Liver (tissue), 9 donors: ENCODE data around the gene CFAP53. TPM values are rescaled to one million over a fixed set of nuclear protein-coding genes. Genes with fewer than 3 reads are reported as not detected.

Experiments used
- DNase-seq: peaks from one replicate; pipeline ENCODE4 v3.0.0-alpha.2; 2017; ENCODE audit warnings: low spot score
- H3K27ac ChIP-seq, 2 donors: one replicate each; pipeline ENCODE4 v1.7.0; 2013; ENCODE audit warnings: inconsistent platforms in 2 of 2, low read length in 2 of 2, control low read depth in 1 of 2, low read depth in 1 of 2, mild to moderate bottlenecking in 1 of 2
- H3K27me3 ChIP-seq, 4 donors: one replicate each; pipeline versions ENCODE4 v1.6.1 to v1.7.0; 2013; ENCODE audit warnings: low read length in 3 of 4, inconsistent platforms in 1 of 4, mild to moderate bottlenecking in 1 of 4, moderate library complexity in 1 of 4; ENCODE audit not compliant: control insufficient read depth in 4 of 4, insufficient read depth in 4 of 4
- H3K36me3 ChIP-seq, 4 donors: one replicate each; pipeline versions ENCODE4 v1.6.1 to v1.7.0; 2013; ENCODE audit warnings: low read length in 3 of 4, mild to moderate bottlenecking in 3 of 4, low read depth in 1 of 4, moderate library complexity in 1 of 4; ENCODE audit not compliant: control insufficient read depth in 4 of 4, insufficient read depth in 3 of 4
- H3K4me1 ChIP-seq, 4 donors: one replicate each; pipeline versions ENCODE4 v1.6.1 to v1.7.0; 2013; ENCODE audit warnings: low read length in 3 of 4, mild to moderate bottlenecking in 3 of 4, moderate library complexity in 1 of 4; ENCODE audit not compliant: control insufficient read depth in 4 of 4, insufficient read depth in 4 of 4
- H3K4me3 ChIP-seq, 3 donors: one replicate each; pipeline versions ENCODE4 v1.6.1 to v1.7.0; 2013; ENCODE audit warnings: low read length in 3 of 3, control low read depth in 1 of 3, low read depth in 1 of 3, mild to moderate bottlenecking in 1 of 3
- H3K9ac ChIP-seq, 2 donors: one replicate each; pipeline ENCODE4 v1.7.0; 2013; ENCODE audit warnings: low read length in 2 of 2, mild to moderate bottlenecking in 2 of 2, moderate library complexity in 2 of 2, control low read depth in 1 of 2, low read depth in 1 of 2
- H3K9me3 ChIP-seq, 4 donors: one replicate each; pipeline versions ENCODE4 v1.6.1 to v1.7.0; 2013; ENCODE audit warnings: low read length in 3 of 4; ENCODE audit not compliant: control insufficient read depth in 4 of 4
- ATF3 ChIP-seq: IDR thresholded peaks from 2 replicates; pipeline ENCODE4 v1.6.1; 2016; ENCODE audit warnings: antibody characterized with exemption
- EGR1 ChIP-seq, 2 donors: IDR thresholded peaks; 2 replicates each; pipeline ENCODE4 v1.6.1; 2016 to 2018; ENCODE audit warnings: antibody characterized with exemption in 2 of 2, low read depth in 2 of 2
- FOXA1 ChIP-seq: IDR thresholded peaks from 2 replicates; pipeline ENCODE4 v1.6.1; 2016; ENCODE audit warnings: antibody characterized with exemption
- FOXA2 ChIP-seq: IDR thresholded peaks from 2 replicates; pipeline ENCODE4 v1.6.1; 2016; ENCODE audit warnings: antibody characterized with exemption
- GABPA ChIP-seq, 2 donors: IDR thresholded peaks in 1 of 2; conservative IDR thresholded peaks in 1 of 2; 2 replicates each; pipeline ENCODE4 v1.6.1; 2016; ENCODE audit warnings: antibody characterized with exemption in 2 of 2, mild to moderate bottlenecking in 1 of 2, moderate library complexity in 1 of 2
- HNF4A ChIP-seq, 2 donors: conservative IDR thresholded peaks; 2 replicates each; pipeline ENCODE4 v1.6.1; 2016; ENCODE audit warnings: antibody characterized with exemption in 2 of 2, mild to moderate bottlenecking in 2 of 2
- HNF4G ChIP-seq: IDR thresholded peaks from 2 replicates; pipeline ENCODE4 v1.6.1; 2016; ENCODE audit warnings: antibody characterized with exemption
- JUND ChIP-seq, 2 donors: IDR thresholded peaks; 2 replicates each; pipeline ENCODE4 v1.6.1; 2016; ENCODE audit warnings: antibody characterized with exemption in 2 of 2
- NR2F2 ChIP-seq: IDR thresholded peaks from 2 replicates; pipeline ENCODE4 v1.6.1; 2016; ENCODE audit warnings: antibody characterized with exemption
- RAD21 ChIP-seq, 2 donors: IDR thresholded peaks; 2 replicates each; pipeline ENCODE4 v1.6.1; 2016; ENCODE audit warnings: antibody characterized with exemption in 2 of 2, mild to moderate bottlenecking in 2 of 2
- REST ChIP-seq: IDR thresholded peaks from 2 replicates; pipeline ENCODE4 v1.6.1; 2016; ENCODE audit warnings: antibody characterized with exemption, mild to moderate bottlenecking
- RXRA ChIP-seq, 2 donors: IDR thresholded peaks; 2 replicates each; pipeline ENCODE4 v1.6.1; 2017 to 2018; ENCODE audit warnings: antibody characterized with exemption in 2 of 2, mild to moderate bottlenecking in 1 of 2
- SP1 ChIP-seq: IDR thresholded peaks from 2 replicates; pipeline ENCODE4 v1.6.1; 2018; ENCODE audit warnings: antibody characterized with exemption, mild to moderate bottlenecking
- TAF1 ChIP-seq: conservative IDR thresholded peaks from 2 replicates; pipeline ENCODE4 v1.6.1; 2016; ENCODE audit warnings: antibody characterized with exemption, mild to moderate bottlenecking
- YY1 ChIP-seq: IDR thresholded peaks from 2 replicates; pipeline ENCODE4 v1.6.1; 2016; ENCODE audit warnings: antibody characterized with exemption, mild to moderate bottlenecking
- WGBS: extraction: QIAGEN DNeasy Blood & Tissue Kit; methylation state at CpG from one replicate; pipeline ENCODE4 v1.1.7; 2013; 5-methylcytosine and 5-hydroxymethylcytosine counted together
- polyA plus RNA-seq, 2 donors: library from polyadenylated mRNA; stranded (reverse) in 1 of 2; unstranded in 1 of 2; fragments of 200-250 nt in 1 of 2; fragments of >200 nt in 1 of 2; fragmentation: Nextera tagmentation in 1 of 2; extraction: Ambion mirVana in 1 of 2; gene quantifications; one replicate each; pipeline versions ENCODE4 v1.2.1 to v1.2.3, GENCODE V29; 2013 to 2015
- total RNA-seq, 2 donors: library from RNA; depleted of rRNA; stranded (reverse); fragments of >200 nt; gene quantifications; one replicate each; pipeline ENCODE4 v1.2.3, GENCODE V29; 2014
- TF ChIP-seq, protein P1 (sequence below): fragments of 150-350 bp; IDR thresholded peaks from 2 replicates; pipeline ENCODE4 v1.5.1; 2017; ENCODE audit warnings: improper control_type of control experiment, low read depth, low read length; ENCODE audit not compliant: missing input control
- TF ChIP-seq, protein P2 (sequence below): IDR thresholded peaks from 2 replicates; pipeline ENCODE4 v1.6.1; 2016; ENCODE audit warnings: antibody characterized with exemption
- TF ChIP-seq, protein P3 (sequence below): IDR thresholded peaks from 2 replicates; pipeline ENCODE4 v1.6.1; 2016; ENCODE audit warnings: antibody characterized with exemption
- donor health status: healthy.
- donor health status: healthy.
- donor health status: healthy.
- donor health status: healthy.
- donor health status: healthy.

CFAP53 gene, protein sequence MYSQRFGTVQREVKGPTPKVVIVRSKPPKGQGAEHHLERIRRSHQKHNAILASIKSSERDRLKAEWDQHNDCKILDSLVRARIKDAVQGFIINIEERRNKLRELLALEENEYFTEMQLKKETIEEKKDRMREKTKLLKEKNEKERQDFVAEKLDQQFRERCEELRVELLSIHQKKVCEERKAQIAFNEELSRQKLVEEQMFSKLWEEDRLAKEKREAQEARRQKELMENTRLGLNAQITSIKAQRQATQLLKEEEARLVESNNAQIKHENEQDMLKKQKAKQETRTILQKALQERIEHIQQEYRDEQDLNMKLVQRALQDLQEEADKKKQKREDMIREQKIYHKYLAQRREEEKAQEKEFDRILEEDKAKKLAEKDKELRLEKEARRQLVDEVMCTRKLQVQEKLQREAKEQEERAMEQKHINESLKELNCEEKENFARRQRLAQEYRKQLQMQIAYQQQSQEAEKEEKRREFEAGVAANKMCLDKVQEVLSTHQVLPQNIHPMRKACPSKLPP
- total RNA-seq: under 1 TPM; 0.08 to 0.09 TPM
- polyA plus RNA-seq: under 1 TPM; 0.05 to 0.14 TPM

DNA sequence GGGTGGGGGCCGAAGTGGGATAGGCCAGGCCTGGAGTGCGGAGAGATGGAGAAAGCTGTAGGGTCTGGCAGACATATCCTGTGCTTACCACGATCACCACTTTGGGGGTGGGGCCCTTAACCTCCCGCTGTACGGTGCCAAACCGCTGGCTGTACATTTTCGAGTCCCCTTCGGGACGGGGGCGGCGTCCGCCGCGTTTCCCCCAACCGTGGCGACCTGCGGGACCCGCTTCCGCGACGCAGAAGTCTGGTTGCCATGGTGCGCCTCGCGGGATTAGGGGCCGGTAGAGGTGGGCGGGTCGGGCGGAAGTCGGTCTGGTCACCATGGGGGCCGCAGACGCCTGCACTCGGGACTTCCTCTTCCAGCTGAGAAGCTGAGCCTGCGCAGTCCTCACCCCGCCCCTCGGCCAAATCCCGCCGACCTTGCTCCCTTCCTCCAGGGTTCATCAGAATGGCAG, at the start of gene CFAP53:
Gene CFAP53 (minus strand): TSS at position 248 of the 457 bp plus-strand sequence. CDS start 91 bp downstream, at position 157.
- Histone ChIP-seq H3K27ac (no peak within 1 kb of the TSS), H3K27me3 (no peaks in the 10 kb centered on the region), H3K4me1 (peaks cover 0 to 11% (median 9%) of the 10 kb centered on the region in 4 donors), H3K36me3 (peaks cover 2 to 21% (median 13%) of the 10 kb centered on the region in 4 donors), H3K9ac (no peak within 1 kb of the TSS), H3K9me3 (no peaks in the 10 kb centered on the region), H3K4me3 (peak within 1 kb of the TSS; percentile 83 to 94 (median 87))
- TF ChIP-seq REST (no peak), RXRA (IDR thresholded peaks at IDR 0.05) (peak; percentile 18 to 28), YY1 (peak; percentile 53), RAD21 (IDR thresholded peaks at IDR 0.05) (no peak), SP1 (peak; percentile 36), TAF1 (no peak), HNF4G (peak; percentile 10), NR2F2 (no peak), HNF4A (conservative IDR thresholded peaks at IDR 0.05) (peak; percentile 28 to 32), FOXA1 (no peak), ATF3 (no peak), JUND (IDR thresholded peaks at IDR 0.05) (no peak), FOXA2 (no peak), GABPA (IDR thresholded peaks at IDR 0.05 in 1 of 2, conservative IDR thresholded peaks at IDR 0.05 in 1 of 2) (peak; percentile 70 to 93), EGR1 (IDR thresholded peaks at IDR 0.05; ENCODE audit: low read depth in 2 of 2) (peak; percentile 42 to 55)
- TF ChIP-seq, protein P1, sequence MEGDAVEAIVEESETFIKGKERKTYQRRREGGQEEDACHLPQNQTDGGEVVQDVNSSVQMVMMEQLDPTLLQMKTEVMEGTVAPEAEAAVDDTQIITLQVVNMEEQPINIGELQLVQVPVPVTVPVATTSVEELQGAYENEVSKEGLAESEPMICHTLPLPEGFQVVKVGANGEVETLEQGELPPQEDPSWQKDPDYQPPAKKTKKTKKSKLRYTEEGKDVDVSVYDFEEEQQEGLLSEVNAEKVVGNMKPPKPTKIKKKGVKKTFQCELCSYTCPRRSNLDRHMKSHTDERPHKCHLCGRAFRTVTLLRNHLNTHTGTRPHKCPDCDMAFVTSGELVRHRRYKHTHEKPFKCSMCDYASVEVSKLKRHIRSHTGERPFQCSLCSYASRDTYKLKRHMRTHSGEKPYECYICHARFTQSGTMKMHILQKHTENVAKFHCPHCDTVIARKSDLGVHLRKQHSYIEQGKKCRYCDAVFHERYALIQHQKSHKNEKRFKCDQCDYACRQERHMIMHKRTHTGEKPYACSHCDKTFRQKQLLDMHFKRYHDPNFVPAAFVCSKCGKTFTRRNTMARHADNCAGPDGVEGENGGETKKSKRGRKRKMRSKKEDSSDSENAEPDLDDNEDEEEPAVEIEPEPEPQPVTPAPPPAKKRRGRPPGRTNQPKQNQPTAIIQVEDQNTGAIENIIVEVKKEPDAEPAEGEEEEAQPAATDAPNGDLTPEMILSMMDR: no peak
- TF ChIP-seq, protein P2, sequence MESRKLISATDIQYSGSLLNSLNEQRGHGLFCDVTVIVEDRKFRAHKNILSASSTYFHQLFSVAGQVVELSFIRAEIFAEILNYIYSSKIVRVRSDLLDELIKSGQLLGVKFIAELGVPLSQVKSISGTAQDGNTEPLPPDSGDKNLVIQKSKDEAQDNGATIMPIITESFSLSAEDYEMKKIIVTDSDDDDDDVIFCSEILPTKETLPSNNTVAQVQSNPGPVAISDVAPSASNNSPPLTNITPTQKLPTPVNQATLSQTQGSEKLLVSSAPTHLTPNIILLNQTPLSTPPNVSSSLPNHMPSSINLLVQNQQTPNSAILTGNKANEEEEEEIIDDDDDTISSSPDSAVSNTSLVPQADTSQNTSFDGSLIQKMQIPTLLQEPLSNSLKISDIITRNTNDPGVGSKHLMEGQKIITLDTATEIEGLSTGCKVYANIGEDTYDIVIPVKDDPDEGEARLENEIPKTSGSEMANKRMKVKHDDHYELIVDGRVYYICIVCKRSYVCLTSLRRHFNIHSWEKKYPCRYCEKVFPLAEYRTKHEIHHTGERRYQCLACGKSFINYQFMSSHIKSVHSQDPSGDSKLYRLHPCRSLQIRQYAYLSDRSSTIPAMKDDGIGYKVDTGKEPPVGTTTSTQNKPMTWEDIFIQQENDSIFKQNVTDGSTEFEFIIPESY: peak; percentile 93
- TF ChIP-seq, protein P3, sequence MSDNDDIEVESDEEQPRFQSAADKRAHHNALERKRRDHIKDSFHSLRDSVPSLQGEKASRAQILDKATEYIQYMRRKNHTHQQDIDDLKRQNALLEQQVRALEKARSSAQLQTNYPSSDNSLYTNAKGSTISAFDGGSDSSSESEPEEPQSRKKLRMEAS: no peak
- 1% methylated on average over 37 of the region's 37 CpGs for WGBS
- peak; percentile 83 for DNase-seq
